GM23338 (cell line): ENCODE data around the gene AK3. TPM values are rescaled to one million over a fixed set of nuclear protein-coding genes. Genes with fewer than 3 reads are reported as not detected.

Experiments used
- ATAC-seq: fragments of 200-7000 bp; cut with Tn5 transposase; 3 replicates; pipeline ENCODE4 v1.9.1; 2020
- DNase-seq: peaks from one replicate; pipeline ENCODE4 v3.0.0-alpha.2; 2015; ENCODE audit warnings: low spot score
- H2AFZ ChIP-seq: fragments of 200-600 bp; sonication (generic); 2 replicates; pipeline ENCODE4 v1.8.0; 2016; ENCODE audit warnings: antibody characterized with exemption, mild to moderate bottlenecking, moderate library complexity
- H3F3A ChIP-seq: fragments of 200-600 bp; sonication (generic); replicated peaks from 2 replicates; pipeline ENCODE4 v1.8.0; 2017; ENCODE audit warnings: antibody characterized with exemption, mixed run types, low read depth
- H3K27ac ChIP-seq: fragments of 200-600 bp; sonication (generic); 2 replicates; pipeline ENCODE4 v1.6.1; 2016; ENCODE audit warnings: low read depth
- H3K27me3 ChIP-seq: fragments of 200-600 bp; sonication (generic); 2 replicates; pipeline ENCODE4 v1.8.0; 2016; ENCODE audit warnings: mild to moderate bottlenecking, mixed run types, moderate library complexity; ENCODE audit not compliant: insufficient read depth
- H3K36me3 ChIP-seq: fragments of 200-600 bp; sonication (generic); 2 replicates; pipeline ENCODE4 v1.8.0; 2016; ENCODE audit warnings: mild to moderate bottlenecking; ENCODE audit not compliant: insufficient read depth
- H3K4me1 ChIP-seq: fragments of 200-600 bp; sonication (generic); 2 replicates; pipeline ENCODE4 v1.8.0; 2016; ENCODE audit warnings: mild to moderate bottlenecking, moderate library complexity; ENCODE audit not compliant: insufficient read depth
- H3K4me2 ChIP-seq: fragments of 200-600 bp; sonication (generic); 2 replicates; pipeline ENCODE4 v1.7.1; 2017; ENCODE audit warnings: mixed run types
- H3K4me3 ChIP-seq: fragments of 200-600 bp; sonication (generic); 2 replicates; pipeline ENCODE4 v1.6.1; 2016; ENCODE audit warnings: mixed run types
- H3K79me2 ChIP-seq: fragments of 200-600 bp; sonication (generic); replicated peaks from 2 replicates; pipeline ENCODE4 v1.8.0; 2017; ENCODE audit warnings: mild to moderate bottlenecking; ENCODE audit not compliant: insufficient read depth
- H3K9me2 ChIP-seq: fragments of 200-600 bp; sonication (generic); 2 replicates; pipeline ENCODE4 v1.8.0; 2017; ENCODE audit not compliant: insufficient read depth
- H4K20me1 ChIP-seq: fragments of 200-600 bp; sonication (generic); replicated peaks from 2 replicates; pipeline ENCODE4 v1.8.0; 2017; ENCODE audit warnings: mild to moderate bottlenecking; ENCODE audit not compliant: insufficient read depth
- H3K27ac Mint-ChIP-seq: 2 replicates; pipeline ENCODE4 v1.8.0; 2020; ENCODE audit warnings: inconsistent platforms, mild to moderate bottlenecking, moderate library complexity, mixed read lengths
- H3K27me3 Mint-ChIP-seq: 3 replicates; pipeline ENCODE4 v1.8.0; 2022; ENCODE audit warnings: low read depth, mild to moderate bottlenecking, moderate library complexity, mixed read lengths, inconsistent platforms; ENCODE audit not compliant: insufficient read depth, poor library complexity
- H3K36me3 Mint-ChIP-seq: 3 replicates; pipeline ENCODE4 v1.8.0; 2021; ENCODE audit warnings: low read depth, mild to moderate bottlenecking, inconsistent platforms, moderate library complexity, mixed read lengths
- H3K4me1 Mint-ChIP-seq: 3 replicates; pipeline ENCODE4 v1.8.0; 2020; ENCODE audit warnings: mild to moderate bottlenecking, inconsistent platforms, mixed read lengths
- H3K4me3 Mint-ChIP-seq: 3 replicates; pipeline ENCODE4 v1.8.0; 2021; ENCODE audit warnings: moderate library complexity, mild to moderate bottlenecking, inconsistent platforms, mixed read lengths
- H3K9me3 Mint-ChIP-seq: 3 replicates; pipeline ENCODE4 v1.8.0; 2020; ENCODE audit warnings: moderate library complexity, mild to moderate bottlenecking, inconsistent platforms, mixed read lengths
- CREB1 ChIP-seq: fragments of 250-450 bp; sonication (Bioruptor Pico); IDR thresholded peaks from 2 replicates; pipeline ENCODE4 v1.5.0; 2020; ENCODE audit warnings: low read depth, mild to moderate bottlenecking, moderate library complexity
- EZH2 ChIP-seq: fragments of 200-600 bp; sonication (generic); IDR thresholded peaks from one replicate; pipeline ENCODE4 v1.8.0; 2017; ENCODE audit warnings: antibody characterized with exemption, mild to moderate bottlenecking, low read depth; ENCODE audit not compliant: unreplicated experiment
- EZH2phosphoT487 ChIP-seq: fragments of 200-600 bp; sonication (generic); IDR thresholded peaks from one replicate; pipeline ENCODE4 v1.8.1; 2018; ENCODE audit warnings: antibody characterized with exemption; ENCODE audit not compliant: unreplicated experiment
- JUNB ChIP-seq: IDR thresholded peaks from one replicate; pipeline ENCODE4 v1.6.1; 2016; ENCODE audit warnings: antibody characterized with exemption; ENCODE audit not compliant: unreplicated experiment
- NANOG ChIP-seq: IDR thresholded peaks from 2 replicates; pipeline ENCODE4 v1.6.1; 2016; ENCODE audit warnings: antibody characterized with exemption, borderline replicate concordance
- POLR2AphosphoS5 ChIP-seq: IDR thresholded peaks from 2 replicates; pipeline ENCODE4 v1.6.1; 2016; ENCODE audit warnings: antibody characterized with exemption, low read depth
- STAT1 ChIP-seq: IDR thresholded peaks from one replicate; pipeline ENCODE4 v1.6.1; 2016; ENCODE audit warnings: antibody characterized with exemption; ENCODE audit not compliant: unreplicated experiment
- ZNF114 ChIP-seq: fragments of 250-450 bp; sonication (Bioruptor Pico); IDR thresholded peaks from 2 replicates; pipeline ENCODE4 v1.5.0; 2020; ENCODE audit warnings: mild to moderate bottlenecking, moderate library complexity
- ZNF331 ChIP-seq: fragments of 250-450 bp; sonication (Bioruptor Pico); IDR thresholded peaks from 2 replicates; pipeline ENCODE4 v1.5.0; 2020; ENCODE audit warnings: low read depth, mild to moderate bottlenecking, moderate library complexity
- ZNF462 ChIP-seq: fragments of 250-450 bp; sonication (Bioruptor Pico); IDR thresholded peaks from 2 replicates; pipeline ENCODE4 v1.5.0; 2020; ENCODE audit warnings: mild to moderate bottlenecking, moderate library complexity
- polyA plus RNA-seq: library from polyadenylated mRNA; unstranded; fragments of >200 nt; fragmentation: Nextera tagmentation; extraction: Ambion mirVana; gene quantifications from 2 replicates; pipeline ENCODE4 v1.2.1, GENCODE V29; 2016
- total RNA-seq: library from RNA; depleted of rRNA; stranded (reverse); fragments of >200 nt; shearing (Covaris generic); gene quantifications from 2 replicates; pipeline ENCODE4 v1.2.3, GENCODE V29; 2014
- TF ChIP-seq, protein P1 (sequence below), 2 experiments: fragments of 200-600 bp in 1 of 2; sonication (generic) in 1 of 2; conservative IDR thresholded peaks; 2 replicates each; pipeline versions ENCODE4 v1.5.1 to v1.6.1; 2016 to 2017; ENCODE audit warnings: antibody characterized with exemption in 2 of 2, low read depth in 2 of 2, mild to moderate bottlenecking in 2 of 2, moderate library complexity in 1 of 2
- TF ChIP-seq, protein P2 (sequence below): IDR thresholded peaks from one replicate; pipeline ENCODE4 v1.6.1; 2018; ENCODE audit warnings: antibody characterized with exemption; ENCODE audit not compliant: unreplicated experiment
- TF ChIP-seq, protein P3 (sequence below): IDR thresholded peaks from 2 replicates; pipeline ENCODE4 v1.6.1; 2016; ENCODE audit warnings: antibody characterized with exemption

AK3 gene
- total and polyA plus RNA-seq, 2 experiments from 2014 or later, result 30.1 to 40.2 TPM

GRCh38 chr9:4784403-4784802, 43.4 kb upstream of the AK3 start:
- no peaks in the 10 kb centered on the region for H3F3A ChIP-seq
- H3K79me2 ChIP-seq, result no peaks in the 10 kb centered on the region
- no peak overlapping the region for H3K4me3 Mint-ChIP-seq
- TF ChIP-seq ZNF331 (no peak), STAT1 (no peak), NANOG (no peak), JUNB (no peak), CREB1 (CRISPR knock-in tag) (no peak), ZNF114 (CRISPR knock-in tag) (no peak), EZH2phosphoT487 (no peak), EZH2 (no peak), POLR2AphosphoS5 (no peak), ZNF462 (CRISPR knock-in tag) (no peak)
- TF ChIP-seq, protein P1, sequence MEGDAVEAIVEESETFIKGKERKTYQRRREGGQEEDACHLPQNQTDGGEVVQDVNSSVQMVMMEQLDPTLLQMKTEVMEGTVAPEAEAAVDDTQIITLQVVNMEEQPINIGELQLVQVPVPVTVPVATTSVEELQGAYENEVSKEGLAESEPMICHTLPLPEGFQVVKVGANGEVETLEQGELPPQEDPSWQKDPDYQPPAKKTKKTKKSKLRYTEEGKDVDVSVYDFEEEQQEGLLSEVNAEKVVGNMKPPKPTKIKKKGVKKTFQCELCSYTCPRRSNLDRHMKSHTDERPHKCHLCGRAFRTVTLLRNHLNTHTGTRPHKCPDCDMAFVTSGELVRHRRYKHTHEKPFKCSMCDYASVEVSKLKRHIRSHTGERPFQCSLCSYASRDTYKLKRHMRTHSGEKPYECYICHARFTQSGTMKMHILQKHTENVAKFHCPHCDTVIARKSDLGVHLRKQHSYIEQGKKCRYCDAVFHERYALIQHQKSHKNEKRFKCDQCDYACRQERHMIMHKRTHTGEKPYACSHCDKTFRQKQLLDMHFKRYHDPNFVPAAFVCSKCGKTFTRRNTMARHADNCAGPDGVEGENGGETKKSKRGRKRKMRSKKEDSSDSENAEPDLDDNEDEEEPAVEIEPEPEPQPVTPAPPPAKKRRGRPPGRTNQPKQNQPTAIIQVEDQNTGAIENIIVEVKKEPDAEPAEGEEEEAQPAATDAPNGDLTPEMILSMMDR (conservative IDR thresholded peaks at IDR 0.05; ENCODE audit: low read depth in 2 of 2), result no peak
- TF ChIP-seq, protein P2, sequence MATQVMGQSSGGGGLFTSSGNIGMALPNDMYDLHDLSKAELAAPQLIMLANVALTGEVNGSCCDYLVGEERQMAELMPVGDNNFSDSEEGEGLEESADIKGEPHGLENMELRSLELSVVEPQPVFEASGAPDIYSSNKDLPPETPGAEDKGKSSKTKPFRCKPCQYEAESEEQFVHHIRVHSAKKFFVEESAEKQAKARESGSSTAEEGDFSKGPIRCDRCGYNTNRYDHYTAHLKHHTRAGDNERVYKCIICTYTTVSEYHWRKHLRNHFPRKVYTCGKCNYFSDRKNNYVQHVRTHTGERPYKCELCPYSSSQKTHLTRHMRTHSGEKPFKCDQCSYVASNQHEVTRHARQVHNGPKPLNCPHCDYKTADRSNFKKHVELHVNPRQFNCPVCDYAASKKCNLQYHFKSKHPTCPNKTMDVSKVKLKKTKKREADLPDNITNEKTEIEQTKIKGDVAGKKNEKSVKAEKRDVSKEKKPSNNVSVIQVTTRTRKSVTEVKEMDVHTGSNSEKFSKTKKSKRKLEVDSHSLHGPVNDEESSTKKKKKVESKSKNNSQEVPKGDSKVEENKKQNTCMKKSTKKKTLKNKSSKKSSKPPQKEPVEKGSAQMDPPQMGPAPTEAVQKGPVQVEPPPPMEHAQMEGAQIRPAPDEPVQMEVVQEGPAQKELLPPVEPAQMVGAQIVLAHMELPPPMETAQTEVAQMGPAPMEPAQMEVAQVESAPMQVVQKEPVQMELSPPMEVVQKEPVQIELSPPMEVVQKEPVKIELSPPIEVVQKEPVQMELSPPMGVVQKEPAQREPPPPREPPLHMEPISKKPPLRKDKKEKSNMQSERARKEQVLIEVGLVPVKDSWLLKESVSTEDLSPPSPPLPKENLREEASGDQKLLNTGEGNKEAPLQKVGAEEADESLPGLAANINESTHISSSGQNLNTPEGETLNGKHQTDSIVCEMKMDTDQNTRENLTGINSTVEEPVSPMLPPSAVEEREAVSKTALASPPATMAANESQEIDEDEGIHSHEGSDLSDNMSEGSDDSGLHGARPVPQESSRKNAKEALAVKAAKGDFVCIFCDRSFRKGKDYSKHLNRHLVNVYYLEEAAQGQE, result no peak
- TF ChIP-seq, protein P3, sequence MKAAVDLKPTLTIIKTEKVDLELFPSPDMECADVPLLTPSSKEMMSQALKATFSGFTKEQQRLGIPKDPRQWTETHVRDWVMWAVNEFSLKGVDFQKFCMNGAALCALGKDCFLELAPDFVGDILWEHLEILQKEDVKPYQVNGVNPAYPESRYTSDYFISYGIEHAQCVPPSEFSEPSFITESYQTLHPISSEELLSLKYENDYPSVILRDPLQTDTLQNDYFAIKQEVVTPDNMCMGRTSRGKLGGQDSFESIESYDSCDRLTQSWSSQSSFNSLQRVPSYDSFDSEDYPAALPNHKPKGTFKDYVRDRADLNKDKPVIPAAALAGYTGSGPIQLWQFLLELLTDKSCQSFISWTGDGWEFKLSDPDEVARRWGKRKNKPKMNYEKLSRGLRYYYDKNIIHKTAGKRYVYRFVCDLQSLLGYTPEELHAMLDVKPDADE, result no peak
- ATAC-seq, result no peak
- H2AFZ ChIP-seq, result no peak overlapping the region
- H3K27me3 ChIP-seq, result no peaks in the 10 kb centered on the region
- no peak for DNase-seq
- H3K27me3 Mint-ChIP-seq, result peaks cover 4% of the 10 kb centered on the region
- peaks cover 6% of the 10 kb centered on the region; the same call in 1 of the 2 replicates for H3K4me1 ChIP-seq
- no peaks in the 10 kb centered on the region for H3K9me3 Mint-ChIP-seq
- no peak overlapping the region for H3K27ac ChIP-seq
- no peaks in the 10 kb centered on the region for H3K36me3 ChIP-seq
- 0 out of 2 replicates have a peak, but pooled peaks cover 9% of the 10 kb centered on the region for H3K9me2 ChIP-seq
- peaks cover 15% of the 10 kb centered on the region for H3K4me1 Mint-ChIP-seq
- H3K4me2 ChIP-seq, result no peak overlapping the region
- H4K20me1 ChIP-seq, result no peaks in the 10 kb centered on the region
- H3K4me3 ChIP-seq, result no peak overlapping the region
- 0 out of 2 replicates have a peak overlapping the region, but pooled peaks have one; percentile 12 for H3K27ac Mint-ChIP-seq
- no peaks in the 10 kb centered on the region for H3K36me3 Mint-ChIP-seq
